ENCODE results near the gene USP51.
A peak's percentile ranks its signal among the peaks of the same experiment; 100 is the strongest.

USP51 gene

GRCh38 chrX:55452833-55453124 is 36.9 kb downstream of the USP51 start:
- ATAC-seq = peak; percentile 32; the same call in 2 of the 3 replicates
- no peak for TF ChIP-seq ZFP30 (CRISPR knock-in tag; IDR thresholded peaks at IDR 0.05)
- TF ChIP-seq PATZ1 (CRISPR knock-in tag; IDR thresholded peaks at IDR 0.05; ENCODE audit: borderline replicate concordance) = no peak
- TF ChIP-seq ISL1 (CRISPR knock-in tag; IDR thresholded peaks at IDR 0.05) = no peak
- TF ChIP-seq ESRRG (CRISPR knock-in tag; IDR thresholded peaks at IDR 0.05) = no peak
- TF ChIP-seq TOX (CRISPR knock-in tag; IDR thresholded peaks at IDR 0.05; ENCODE audit: borderline replicate concordance) = no peak
- no peak for TF ChIP-seq GLIS3 (CRISPR knock-in tag; IDR thresholded peaks at IDR 0.05)
- no peak for TF ChIP-seq PPARA (CRISPR knock-in tag; IDR thresholded peaks at IDR 0.05; ENCODE audit: borderline replicate concordance)
- no peak for TF ChIP-seq ZC3H10 (CRISPR knock-in tag; IDR thresholded peaks at IDR 0.05)
- TF ChIP-seq TCF4 (CRISPR knock-in tag; IDR thresholded peaks at IDR 0.05; ENCODE audit: borderline replicate concordance) = no peak
- no peak for TF ChIP-seq TSHZ2 (CRISPR knock-in tag; IDR thresholded peaks at IDR 0.05)
- TF ChIP-seq SNAI2 (CRISPR knock-in tag; IDR thresholded peaks at IDR 0.05) = no peak
- no peak for TF ChIP-seq CSRNP3 (CRISPR knock-in tag; IDR thresholded peaks at IDR 0.05)
- TF ChIP-seq RARB (CRISPR knock-in tag; IDR thresholded peaks at IDR 0.05) = no peak
- TF ChIP-seq ZFP3 (CRISPR knock-in tag; IDR thresholded peaks at IDR 0.05) = no peak
- TF ChIP-seq OSR1 (CRISPR knock-in tag; IDR thresholded peaks at IDR 0.05) = no peak
- no peak for TF ChIP-seq ZNF565 (CRISPR knock-in tag; conservative IDR thresholded peaks at IDR 0.05; ENCODE audit: low read depth)
- no peak for TF ChIP-seq CREB5 (CRISPR knock-in tag; IDR thresholded peaks at IDR 0.05; ENCODE audit: low read depth)
- TF ChIP-seq CSDC2 (CRISPR knock-in tag; IDR thresholded peaks at IDR 0.05) = no peak

GRCh38 chrX:55451990-55452832 is 37.4 kb downstream of the USP51 start, which contains the start of gene MAGEH1:
TSS of gene MAGEH1 (plus strand) at chrX:55452127. CDS start at chrX:55452375, 248 bp downstream.
- no peak for TF ChIP-seq PATZ1 (CRISPR knock-in tag; IDR thresholded peaks at IDR 0.05; ENCODE audit: borderline replicate concordance)
- TF ChIP-seq OSR1 (CRISPR knock-in tag; IDR thresholded peaks at IDR 0.05) = no peak
- TF ChIP-seq TCF4 (CRISPR knock-in tag; IDR thresholded peaks at IDR 0.05; ENCODE audit: borderline replicate concordance) = no peak
- no peak for TF ChIP-seq PPARA (CRISPR knock-in tag; IDR thresholded peaks at IDR 0.05; ENCODE audit: borderline replicate concordance)
- no peak for TF ChIP-seq ZNF70 (CRISPR knock-in tag; IDR thresholded peaks at IDR 0.05)
- no peak for TF ChIP-seq ARNTL (CRISPR knock-in tag; IDR thresholded peaks at IDR 0.05; ENCODE audit: borderline replicate concordance, low read depth)
- peak; percentile 97 for ATAC-seq

GRCh38 chrX:55451626-55451989 is 38.0 kb downstream of the USP51 start:
- no peak for TF ChIP-seq ZFP30 (CRISPR knock-in tag; IDR thresholded peaks at IDR 0.05)
- TF ChIP-seq CREB5 (CRISPR knock-in tag; IDR thresholded peaks at IDR 0.05; ENCODE audit: low read depth) = no peak
- TF ChIP-seq OSR1 (CRISPR knock-in tag; IDR thresholded peaks at IDR 0.05) = no peak
- no peak for TF ChIP-seq RARB (CRISPR knock-in tag; IDR thresholded peaks at IDR 0.05)
- peak; percentile 51 for ATAC-seq

Data from SK-N-SH treated with all-trans-retinoic acid at 6 μM for 48 hours (cell line).